HEK293 (cell line): ENCODE data around the gene CKS1B.

Source experiments
- CTCF ChIA-PET: fragments of 350-600 bp; formaldehyde crosslinking; extraction: SDS; loops from one replicate; lab custom pipeline; 2021; ENCODE audit warnings: antibody characterized with exemption; lab: Yijun Ruan, JAX
- POLR2A ChIA-PET: fragments of 300-600 bp; formaldehyde crosslinking; extraction: SDS; loops from one replicate; lab custom pipeline; 2020; ENCODE audit warnings: antibody characterized with exemption, inconsistent platforms; lab: Yijun Ruan, JAX
- H3K27ac ChIP-seq: fragments of 200-500 bp; sonication (Bioruptor generic); 2 replicates; pipeline ENCODE4 v1.5.1; 2014; ENCODE audit warnings: low read depth, low read length, control low read depth, inconsistent platforms; ENCODE audit errors: extremely low read depth
- H3K36me3 ChIP-seq, 2 experiments: fragments of 200-500 bp in 1 of 2; sonication (Bioruptor generic) in 1 of 2; 1 replicate in 1 of 2; 2 replicates in 1 of 2; pipeline ENCODE4 v1.5.1; 2014 to 2017; ENCODE audit warnings: inconsistent platforms in 2 of 2, low read length in 2 of 2; ENCODE audit not compliant: control insufficient read depth in 2 of 2, insufficient read depth in 1 of 2
- H3K4me1 ChIP-seq: fragments of 200-500 bp; sonication (Bioruptor generic); 2 replicates; pipeline ENCODE4 v1.5.1; 2014; ENCODE audit warnings: mild to moderate bottlenecking, low read length, inconsistent platforms; ENCODE audit not compliant: control insufficient read depth, insufficient read depth
- H3K4me3 ChIP-seq: 2 replicates; pipeline ENCODE4 v1.5.1; 2011; ENCODE audit warnings: low read depth, mild to moderate bottlenecking, control low read depth, low read length, moderate library complexity
- H3K9me3 ChIP-seq: fragments of 200-500 bp; sonication (Bioruptor generic); 2 replicates; pipeline ENCODE4 v1.5.1; 2014; ENCODE audit warnings: low read depth, low read length, inconsistent platforms; ENCODE audit not compliant: control insufficient read depth, insufficient read depth
- GFI1B ChIP-seq: fragments of 450-650 bp; formaldehyde crosslinking; IDR thresholded peaks from 2 replicates; pipeline ENCODE4 v1.5.1; 2016; ENCODE audit warnings: missing biosample characterization, missing genetic modification characterization
- GLI2 ChIP-seq: fragments of 450-650 bp; formaldehyde crosslinking; IDR thresholded peaks from 2 replicates; pipeline ENCODE4; 2017; ENCODE audit warnings: missing biosample characterization, missing genetic modification characterization, low read depth, borderline replicate concordance
- GLI4 ChIP-seq: fragments of 450-650 bp; formaldehyde crosslinking; IDR thresholded peaks from 2 replicates; pipeline ENCODE4 v1.5.1; 2016; ENCODE audit warnings: missing biosample characterization, missing genetic modification characterization
- PRDM10 ChIP-seq: fragments of 450-650 bp; formaldehyde crosslinking; IDR thresholded peaks from 2 replicates; pipeline ENCODE4 v1.5.1; 2016; ENCODE audit warnings: missing biosample characterization, missing genetic modification characterization
- RBAK ChIP-seq: fragments of 450-650 bp; formaldehyde crosslinking; IDR thresholded peaks from 2 replicates; pipeline ENCODE4 v1.5.1; 2016; ENCODE audit warnings: missing biosample characterization, missing genetic modification characterization
- ZBTB17 ChIP-seq: fragments of 450-650 bp; formaldehyde crosslinking; IDR thresholded peaks from 2 replicates; pipeline ENCODE4 v1.5.1; 2016; ENCODE audit warnings: missing biosample characterization, missing genetic modification characterization
- ZBTB26 ChIP-seq: fragments of 450-650 bp; formaldehyde crosslinking; optimal IDR thresholded peaks from 2 replicates; pipeline ENCODE3; 2016; ENCODE audit warnings: missing biosample characterization, mild to moderate bottlenecking, missing genetic modification characterization
- ZBTB48 ChIP-seq: fragments of 450-650 bp; formaldehyde crosslinking; IDR thresholded peaks from 2 replicates; pipeline ENCODE4 v1.5.1; 2016; ENCODE audit warnings: missing biosample characterization, missing genetic modification characterization
- ZBTB7A ChIP-seq: fragments of 450-650 bp; formaldehyde crosslinking; IDR thresholded peaks from 2 replicates; pipeline ENCODE4 v1.5.1; 2016; ENCODE audit warnings: low read depth, missing biosample characterization, missing genetic modification characterization
- ZNF112 ChIP-seq: fragments of 450-650 bp; formaldehyde crosslinking; IDR thresholded peaks from 2 replicates; pipeline ENCODE4 v1.5.0; 2017; ENCODE audit warnings: missing biosample characterization, missing genetic modification characterization
- ZNF18 ChIP-seq: fragments of 450-650 bp; formaldehyde crosslinking; IDR thresholded peaks from 2 replicates; pipeline ENCODE4 v1.5.1; 2016; ENCODE audit warnings: missing biosample characterization, missing genetic modification characterization
- ZNF19 ChIP-seq: fragments of 450-650 bp; formaldehyde crosslinking; IDR thresholded peaks from 2 replicates; pipeline ENCODE4; 2016; ENCODE audit warnings: missing biosample characterization, missing genetic modification characterization, low read depth
- ZNF324 ChIP-seq: fragments of 450-650 bp; formaldehyde crosslinking; IDR thresholded peaks from 2 replicates; pipeline ENCODE4 v1.5.1; 2016; ENCODE audit warnings: missing biosample characterization, missing genetic modification characterization
- ZNF398 ChIP-seq: fragments of 450-650 bp; formaldehyde crosslinking; IDR thresholded peaks from 2 replicates; pipeline ENCODE4 v1.5.1; 2017; ENCODE audit warnings: missing biosample characterization, missing genetic modification characterization
- ZNF426 ChIP-seq: fragments of 450-650 bp; formaldehyde crosslinking; IDR thresholded peaks from 2 replicates; pipeline ENCODE4 v1.5.1; 2017; ENCODE audit warnings: missing biosample characterization, missing genetic modification characterization, mild to moderate bottlenecking, inconsistent platforms, moderate library complexity
- ZNF48 ChIP-seq: fragments of 450-650 bp; formaldehyde crosslinking; IDR thresholded peaks from 2 replicates; pipeline ENCODE4 v1.5.1; 2016; ENCODE audit warnings: missing biosample characterization, missing genetic modification characterization
- ZNF629 ChIP-seq: fragments of 450-650 bp; formaldehyde crosslinking; IDR thresholded peaks from 2 replicates; pipeline ENCODE4 v1.5.1; 2017; ENCODE audit warnings: missing biosample characterization, missing genetic modification characterization
- ZNF660 ChIP-seq: fragments of 450-650 bp; IDR thresholded peaks from 2 replicates; pipeline ENCODE4 v1.5.1; 2018; ENCODE audit warnings: missing biosample characterization, mild to moderate bottlenecking, missing genetic modification characterization
- ZNF76 ChIP-seq: fragments of 450-650 bp; formaldehyde crosslinking; IDR thresholded peaks from 2 replicates; pipeline ENCODE4; 2016; ENCODE audit warnings: low read depth, missing biosample characterization, missing genetic modification characterization, borderline replicate concordance
- TF ChIP-seq, protein P1 (sequence below): fragments of 450-650 bp; IDR thresholded peaks from 2 replicates; pipeline ENCODE4 v1.5.1; 2018; ENCODE audit warnings: missing biosample characterization, mild to moderate bottlenecking, missing genetic modification characterization
- TF ChIP-seq, protein P2 (sequence below): fragments of 450-650 bp; formaldehyde crosslinking; IDR thresholded peaks from 2 replicates; pipeline ENCODE4 v1.5.1; 2016; ENCODE audit warnings: missing biosample characterization, missing genetic modification characterization

Gene CKS1B

GRCh38 chr1:154936555-154937084, 37.9 kb upstream of the CKS1B start, which contains the start of gene PMVK (continued):
- TF ChIP-seq ZNF398 = peak; percentile 70
- TF ChIP-seq ZBTB7A (tag by site-specific recombination) = peak; percentile 16; the same call in 1 of the 2 replicates
- no peak for TF ChIP-seq ZNF426 (tag by site-specific recombination)
- TF ChIP-seq ZNF48 = no peak
- no peak for TF ChIP-seq ZNF19 (tag by site-specific recombination)
- TF ChIP-seq GFI1B (tag by site-specific recombination) = peak; percentile 52; the same call in 1 of the 2 replicates
- TF ChIP-seq ZNF18 = no peak
- TF ChIP-seq, all 188 proteins: peak for 67

DNA sequence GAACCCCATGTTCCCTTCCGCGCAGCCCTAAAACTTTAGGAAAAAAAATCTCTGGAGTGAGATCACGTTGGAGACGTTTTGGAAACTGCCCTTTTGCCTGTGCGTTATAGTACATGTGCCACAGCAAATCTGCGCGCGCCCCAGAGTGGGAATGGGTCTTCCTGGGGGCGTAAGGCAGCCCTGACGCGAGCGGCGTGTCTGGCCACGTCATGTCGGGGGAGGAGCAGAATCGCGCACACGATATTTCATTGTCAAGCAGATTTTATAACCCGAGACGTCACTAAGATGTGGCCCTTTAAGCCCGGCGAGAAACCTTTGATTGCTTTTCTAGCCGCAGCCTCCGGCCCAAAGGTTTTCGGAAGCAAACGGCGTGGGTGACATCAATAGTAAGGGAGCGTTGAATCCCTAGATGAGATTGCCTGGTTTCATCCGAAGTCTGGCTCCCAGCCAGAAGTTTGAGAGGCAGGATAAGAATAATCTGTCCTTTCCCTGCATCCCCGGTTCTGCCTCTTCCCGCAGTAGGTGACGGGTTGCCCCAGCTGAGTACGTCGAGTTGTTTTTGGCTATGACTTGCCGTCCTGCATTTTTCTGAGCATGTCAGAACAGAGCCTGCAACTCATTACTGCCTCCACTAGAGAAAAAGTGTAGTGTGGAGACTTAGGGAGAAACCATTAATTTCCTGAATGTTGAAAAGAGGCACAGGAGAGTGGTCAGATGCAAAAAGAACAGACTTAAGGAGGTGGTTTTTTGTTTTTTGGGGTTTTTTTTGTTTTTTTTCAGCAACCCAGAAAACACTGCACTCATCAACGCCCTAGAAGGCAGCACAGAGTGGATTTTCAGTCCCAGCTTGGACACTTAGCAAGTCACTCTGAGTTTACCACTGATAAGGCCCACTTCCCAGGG, 37.1 kb upstream of the CKS1B start:
- CTCF ChIA-PET = interaction anchor here (0.5 to 1.5 kb wide), 11 partner anchors 19 to 437 kb away, joined by 3 to 5 read pairs (median 3); partner anchors contain the start of gene PBXIP1
- H3K4me3 ChIP-seq = peak overlapping the region; percentile 61
- no peaks in the 10 kb centered on the region for H3K9me3 ChIP-seq
- H3K36me3 ChIP-seq = peaks cover 0 to 1% of the 10 kb centered on the region in 2 experiments; a peak in 1 of 3 replicates
- POLR2A ChIA-PET = interaction anchor here (0.8 to 1.7 kb wide), 10 partner anchors 8 to 383 kb away, joined by 3 to 5 read pairs (median 4); partner anchors contain the start of genes FLAD1, KCNN3, PBXIP1 and PYGO2
- no peaks in the 10 kb centered on the region for H3K4me1 ChIP-seq
- peak overlapping the region; percentile 88 for H3K27ac ChIP-seq
- TF ChIP-seq ZBTB26 (tag by site-specific recombination) (peak; percentile 51), ZBTB48 (peak; percentile 88), GLI2 (tag by site-specific recombination) (no peak), ZNF76 (peak; percentile 61; the same call in 1 of the 2 replicates), RBAK (tag by site-specific recombination) (no peak), PRDM10 (tag by site-specific recombination) (peak; percentile 100), ZNF660 (peak; percentile 78), ZNF19 (tag by site-specific recombination) (no peak), ZBTB17 (tag by site-specific recombination) (peak; percentile 81), ZNF629 (tag by site-specific recombination) (peak; percentile 99), ZNF112 (tag by site-specific recombination) (no peak), GLI4 (no peak), ZNF324 (tag by site-specific recombination) (no peak; the same call in 1 of the 2 replicates)
- TF ChIP-seq, protein P1, sequence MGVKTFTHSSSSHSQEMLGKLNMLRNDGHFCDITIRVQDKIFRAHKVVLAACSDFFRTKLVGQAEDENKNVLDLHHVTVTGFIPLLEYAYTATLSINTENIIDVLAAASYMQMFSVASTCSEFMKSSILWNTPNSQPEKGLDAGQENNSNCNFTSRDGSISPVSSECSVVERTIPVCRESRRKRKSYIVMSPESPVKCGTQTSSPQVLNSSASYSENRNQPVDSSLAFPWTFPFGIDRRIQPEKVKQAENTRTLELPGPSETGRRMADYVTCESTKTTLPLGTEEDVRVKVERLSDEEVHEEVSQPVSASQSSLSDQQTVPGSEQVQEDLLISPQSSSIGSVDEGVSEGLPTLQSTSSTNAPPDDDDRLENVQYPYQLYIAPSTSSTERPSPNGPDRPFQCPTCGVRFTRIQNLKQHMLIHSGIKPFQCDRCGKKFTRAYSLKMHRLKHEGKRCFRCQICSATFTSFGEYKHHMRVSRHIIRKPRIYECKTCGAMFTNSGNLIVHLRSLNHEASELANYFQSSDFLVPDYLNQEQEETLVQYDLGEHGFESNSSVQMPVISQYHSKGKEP (tag by site-specific recombination) = peak; percentile 77; the same call in 1 of the 2 replicates
- TF ChIP-seq, protein P2, sequence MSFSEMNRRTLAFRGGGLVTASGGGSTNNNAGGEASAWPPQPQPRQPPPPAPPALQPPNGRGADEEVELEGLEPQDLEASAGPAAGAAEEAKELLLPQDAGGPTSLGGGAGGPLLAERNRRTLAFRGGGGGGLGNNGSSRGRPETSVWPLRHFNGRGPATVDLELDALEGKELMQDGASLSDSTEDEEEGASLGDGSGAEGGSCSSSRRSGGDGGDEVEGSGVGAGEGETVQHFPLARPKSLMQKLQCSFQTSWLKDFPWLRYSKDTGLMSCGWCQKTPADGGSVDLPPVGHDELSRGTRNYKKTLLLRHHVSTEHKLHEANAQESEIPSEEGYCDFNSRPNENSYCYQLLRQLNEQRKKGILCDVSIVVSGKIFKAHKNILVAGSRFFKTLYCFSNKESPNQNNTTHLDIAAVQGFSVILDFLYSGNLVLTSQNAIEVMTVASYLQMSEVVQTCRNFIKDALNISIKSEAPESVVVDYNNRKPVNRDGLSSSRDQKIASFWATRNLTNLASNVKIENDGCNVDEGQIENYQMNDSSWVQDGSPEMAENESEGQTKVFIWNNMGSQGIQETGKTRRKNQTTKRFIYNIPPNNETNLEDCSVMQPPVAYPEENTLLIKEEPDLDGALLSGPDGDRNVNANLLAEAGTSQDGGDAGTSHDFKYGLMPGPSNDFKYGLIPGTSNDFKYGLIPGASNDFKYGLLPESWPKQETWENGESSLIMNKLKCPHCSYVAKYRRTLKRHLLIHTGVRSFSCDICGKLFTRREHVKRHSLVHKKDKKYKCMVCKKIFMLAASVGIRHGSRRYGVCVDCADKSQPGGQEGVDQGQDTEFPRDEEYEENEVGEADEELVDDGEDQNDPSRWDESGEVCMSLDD (tag by site-specific recombination) = no peak
